Left lobe of liver (tissue), 2 donors: ENCODE measurements around the gene HMGCL. TPM values are rescaled to one million over a fixed set of nuclear protein-coding genes. Genes with fewer than 3 reads are reported as not detected.

Experiments
- ATAC-seq: fragments of 200-7000 bp; cut with Tn5 transposase; one replicate; pipeline ENCODE4 v1.9.1; 2020; ENCODE audit warnings: mild to moderate bottlenecking, moderate library complexity
- DNase-seq: peaks from one replicate; pipeline ENCODE4 v3.0.0-alpha.2; 2020; ENCODE audit warnings: low spot score
- total RNA-seq: library from RNA; stranded (reverse); gene quantifications from one replicate; pipeline ENCODE4 v1.2.1, GENCODE V29; 2021
- donor health status: DM: no; HTN: no; CAD: no; lungs with moderate emphysema.
- donor health status: DM: no; HTN: yes; CAD: no.

The HMGCL gene
- total RNA-seq, 1 donor from 2014 or later: 170 TPM

DNA sequence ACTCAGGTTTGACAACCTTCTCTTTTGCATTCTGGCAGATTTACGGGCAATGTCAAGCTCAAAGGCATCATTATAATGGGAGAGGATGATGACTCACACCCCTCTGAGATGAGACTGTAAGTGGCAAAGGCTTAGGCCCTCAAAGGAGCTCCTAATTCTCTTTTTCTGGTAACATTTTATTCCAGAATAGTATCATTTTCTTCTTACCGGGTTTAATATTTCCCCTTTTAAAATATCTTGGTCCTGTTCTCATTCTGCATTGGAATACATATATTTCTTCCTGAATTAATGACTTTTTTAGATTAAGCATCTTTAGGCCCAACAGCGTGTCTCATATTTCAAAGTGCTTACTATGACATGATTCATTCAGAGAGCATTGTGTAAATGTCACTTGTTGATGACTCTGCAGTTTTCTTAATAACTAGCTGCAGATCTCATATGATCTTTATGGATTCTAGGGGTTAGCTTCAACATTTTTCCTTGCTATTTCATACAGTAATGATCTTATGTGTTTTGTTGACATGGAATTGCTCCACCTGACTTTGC lies 45.3 kb downstream of the HMGCL start:
- no peak for ATAC-seq

DNA sequence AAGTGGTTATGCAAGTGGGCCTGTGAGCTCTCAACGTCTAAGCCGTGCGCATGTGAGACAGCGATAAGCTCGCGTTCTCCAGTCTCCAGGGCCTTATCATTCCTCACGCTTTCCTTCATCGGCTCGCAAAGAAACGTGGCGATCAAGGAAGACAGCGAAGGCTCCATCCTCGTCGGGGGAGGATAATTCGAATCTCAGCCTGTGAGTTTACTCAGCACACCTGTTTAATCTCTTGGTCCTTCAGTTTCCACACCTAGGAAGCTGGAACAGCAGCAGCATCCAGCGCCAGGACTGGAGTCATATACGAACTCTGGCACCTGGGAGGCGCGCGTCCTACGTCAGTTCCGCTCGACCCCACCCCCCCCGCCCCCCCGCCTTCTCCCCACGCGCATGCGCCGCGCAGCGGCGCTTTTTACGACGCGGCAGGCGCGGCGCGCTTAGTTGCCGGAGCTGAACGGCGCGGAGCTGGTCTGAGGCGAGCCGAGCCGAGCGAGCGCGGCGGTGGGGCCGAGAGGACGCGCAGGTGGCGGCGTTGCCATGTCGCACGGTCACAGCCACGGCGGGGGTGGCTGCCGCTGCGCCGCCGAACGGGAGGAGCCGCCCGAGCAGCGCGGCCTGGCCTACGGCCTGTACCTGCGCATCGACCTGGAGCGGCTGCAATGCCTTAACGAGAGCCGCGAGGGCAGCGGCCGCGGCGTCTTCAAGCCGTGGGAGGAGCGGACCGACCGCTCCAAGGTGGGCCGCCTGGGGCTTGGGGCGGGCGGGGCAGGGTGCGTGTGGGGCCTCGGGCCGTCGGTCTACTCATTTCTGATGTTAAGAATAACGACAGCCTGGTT lies 47.0 kb downstream of the HMGCL start, which contains the start of gene PITHD1:
TSS of gene PITHD1 (plus strand) at position 440 of the 836 bp plus-strand sequence. CDS start at position 538, 98 bp downstream.
- ATAC-seq: peak; percentile 83
- DNase-seq: peak; percentile 86

More for the DNA sequence above, 45.3 kb downstream of the HMGCL start:
- DNase-seq: no peak

DNA sequence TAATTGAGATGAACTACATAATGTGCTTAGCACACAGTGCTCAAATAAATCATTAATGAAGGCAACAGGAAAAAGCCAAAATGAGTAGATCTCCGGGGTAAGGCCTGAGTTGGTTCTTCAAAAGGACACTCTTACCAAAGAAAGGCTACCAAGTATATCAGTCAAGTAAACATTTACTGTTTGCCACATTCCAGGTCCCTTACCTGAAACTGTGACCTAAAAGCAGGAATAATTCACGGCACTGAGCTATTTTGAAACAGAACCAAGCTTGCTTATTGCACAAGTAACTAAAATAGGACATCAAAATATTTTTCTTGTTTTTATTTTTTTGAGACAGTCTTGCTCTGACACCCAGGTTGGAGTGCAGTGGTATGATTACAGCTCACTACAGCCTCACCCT lies 49.0 kb downstream of the HMGCL start:
- DNase-seq (no peak), ATAC-seq (peak; percentile 46)

DNA sequence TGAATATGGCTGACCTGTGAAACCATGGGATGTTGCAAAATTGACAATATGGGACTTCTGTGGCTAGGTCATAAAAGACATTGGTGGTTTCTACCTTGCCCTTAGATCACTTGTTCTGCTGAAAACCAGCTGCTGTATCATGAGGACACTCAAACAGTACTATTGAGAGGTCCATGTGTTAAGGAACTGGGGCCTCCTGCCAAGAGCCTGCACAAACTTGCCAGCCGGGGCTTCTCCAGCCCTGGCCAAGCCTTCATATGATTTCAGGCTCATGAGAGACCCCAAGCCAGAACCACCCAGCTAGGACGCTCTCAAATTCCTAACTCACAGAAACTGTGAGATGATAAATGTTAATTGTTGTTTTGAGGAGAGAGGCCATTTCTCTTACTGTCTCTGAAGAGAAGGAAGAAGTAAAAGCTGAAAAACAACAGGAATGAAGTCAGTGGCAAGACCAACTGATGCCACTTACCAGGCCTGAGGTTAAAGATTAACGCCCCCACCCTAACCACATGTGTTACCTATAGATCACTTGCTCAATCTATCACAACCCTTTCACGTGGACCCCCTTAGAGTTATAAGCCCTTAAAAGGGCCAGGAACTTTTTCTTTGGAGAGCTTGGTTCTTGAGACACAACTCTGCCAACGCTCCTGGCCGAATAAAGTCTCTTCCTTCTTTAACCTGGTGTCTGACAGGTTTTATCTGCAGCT lies 50.9 kb downstream of the HMGCL start:
- ATAC-seq: no peak
- no peak for DNase-seq

DNA sequence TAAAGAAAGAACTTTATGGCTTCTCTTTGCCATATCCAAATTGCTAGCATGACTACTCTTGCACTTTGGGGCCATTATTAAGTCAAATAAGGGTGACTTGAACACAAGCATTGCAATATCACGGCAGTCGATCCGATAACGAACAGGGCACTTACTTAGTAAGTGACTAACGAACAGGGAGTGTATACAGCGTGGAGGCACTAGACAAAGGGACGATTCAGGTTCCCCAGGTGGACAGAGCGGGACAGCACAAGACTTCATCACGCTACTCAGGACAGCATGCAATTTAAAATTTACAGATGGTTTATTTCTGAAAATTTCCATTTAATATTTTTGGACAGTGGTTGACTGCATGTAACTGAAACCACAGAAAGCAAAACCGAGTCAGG lies 52.4 kb downstream of the HMGCL start:
- ATAC-seq (no peak), DNase-seq (no peak)

DNA sequence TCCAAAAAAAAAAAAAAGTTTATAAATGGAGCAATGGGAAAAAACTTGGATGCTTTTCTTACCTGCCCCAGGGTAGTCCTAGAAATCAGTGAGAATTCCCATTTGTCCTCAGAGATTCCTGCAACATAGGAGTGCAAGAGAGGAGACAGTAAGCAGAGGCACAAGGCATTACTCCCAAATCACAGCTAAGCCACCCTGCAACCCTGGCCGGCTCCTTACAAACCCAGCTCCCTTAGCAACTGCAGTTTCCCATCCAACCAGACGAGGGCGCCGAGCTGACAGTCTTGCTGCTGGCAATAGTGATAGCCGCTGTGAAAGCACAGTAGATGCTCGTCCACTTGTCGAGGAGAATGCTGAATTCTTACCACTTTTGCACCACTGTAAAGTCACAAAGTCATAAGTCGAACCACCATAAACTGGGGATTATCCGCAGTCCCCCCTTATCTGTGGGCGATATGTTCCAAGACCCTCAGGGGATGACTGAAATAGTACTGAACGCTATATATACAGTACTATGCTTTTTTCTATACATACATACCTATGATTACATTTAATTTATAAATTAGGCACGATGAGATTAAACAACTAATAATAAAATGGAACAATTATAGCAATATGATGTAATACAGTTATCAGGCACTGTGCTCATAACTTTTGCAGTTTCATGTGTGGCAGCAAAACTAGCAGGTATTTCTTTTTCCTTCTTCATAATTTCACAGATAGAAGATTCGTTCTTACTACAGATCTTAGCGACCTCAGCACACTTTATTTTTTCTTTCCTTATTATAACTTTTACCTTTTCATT lies 53.0 kb downstream of the HMGCL start:
- ATAC-seq: peak; percentile 85
- peak; percentile 85 for DNase-seq

DNA sequence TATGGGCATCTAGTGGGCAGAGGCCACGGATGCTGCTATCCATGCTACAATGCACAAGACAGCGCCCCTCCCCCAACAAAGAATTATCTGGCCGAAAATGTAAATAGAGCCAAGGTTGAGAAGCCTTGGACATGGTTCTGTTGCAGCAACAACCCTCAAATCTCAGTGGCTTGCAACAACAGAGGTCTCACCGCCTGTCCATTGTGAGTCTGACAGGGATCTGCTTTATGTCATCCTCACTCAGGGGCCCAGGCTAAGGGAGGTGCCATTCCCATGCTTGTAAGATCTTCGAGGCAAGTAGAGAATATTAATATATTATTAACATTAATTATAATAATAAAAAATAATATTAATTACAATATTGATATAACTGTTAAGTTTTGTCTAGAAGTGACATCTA lies 56.5 kb downstream of the HMGCL start:
- no peak for ATAC-seq
- DNase-seq: no peak

DNA sequence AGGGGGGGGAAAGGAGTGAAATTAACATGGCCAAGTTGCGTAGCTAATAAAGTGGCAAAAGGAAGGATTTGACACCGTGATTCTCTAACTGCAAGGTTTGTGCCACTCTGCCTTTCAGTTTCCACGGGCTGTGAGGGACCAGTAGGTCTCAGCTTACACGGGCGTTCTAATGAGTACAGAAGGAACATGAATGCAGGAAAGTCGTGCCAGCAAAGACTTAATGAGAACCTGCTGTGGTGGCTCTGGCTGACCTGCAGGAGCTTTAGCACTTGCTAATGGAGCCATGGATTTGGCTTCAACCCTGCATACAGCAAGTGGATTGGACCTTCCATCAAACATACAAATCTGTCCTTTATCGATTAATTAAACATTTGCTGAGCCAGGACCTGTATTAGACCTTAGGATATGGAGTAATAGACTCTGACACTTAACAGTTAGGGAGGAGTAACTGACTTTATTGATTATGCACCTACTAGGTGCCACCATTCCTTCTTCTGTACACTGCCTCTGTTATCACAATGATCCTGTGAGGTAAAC lies 62.1 kb downstream of the HMGCL start:
- ATAC-seq: peak; percentile 75
- no peak for DNase-seq

DNA sequence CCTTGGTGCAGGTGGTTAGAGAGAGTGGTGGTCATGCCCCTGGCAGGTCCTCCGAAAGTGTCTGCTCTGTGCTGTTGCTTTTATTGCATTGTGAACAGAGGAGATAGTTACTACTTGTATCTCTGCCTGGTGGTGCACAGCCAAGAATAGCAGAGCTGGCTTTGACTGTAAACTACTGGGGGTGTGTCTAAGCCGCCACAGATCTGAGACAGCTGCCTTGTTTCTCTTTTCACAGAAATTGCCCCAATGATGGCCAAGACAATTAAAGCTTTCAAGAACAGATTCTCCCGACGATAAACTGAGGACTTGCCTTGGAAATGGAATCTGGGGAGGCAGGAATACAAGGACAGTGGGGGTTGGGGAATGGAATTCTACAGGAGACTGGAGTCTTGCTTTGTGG lies 66.0 kb downstream of the HMGCL start:
- DNase-seq: peak; percentile 26
- ATAC-seq: no peak

DNA sequence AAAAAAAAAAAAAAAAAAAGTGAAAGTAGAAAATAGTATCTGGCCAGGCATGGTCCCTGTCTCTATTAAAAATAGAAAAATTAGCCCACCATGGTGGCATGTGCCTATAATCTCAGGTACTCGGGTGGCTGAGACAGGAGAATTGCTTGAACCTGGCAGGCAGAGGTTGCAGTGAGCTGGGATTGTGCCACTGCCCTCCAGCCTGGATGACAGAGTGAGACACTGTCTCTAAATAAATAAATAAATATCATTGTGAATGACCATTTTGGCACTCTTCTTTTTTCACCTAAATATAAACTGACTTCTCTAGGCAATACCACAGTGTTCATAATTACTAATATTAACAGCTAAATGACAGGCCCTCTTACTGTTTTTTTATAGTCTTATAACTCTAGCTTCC lies 67.4 kb downstream of the HMGCL start:
- no peak for ATAC-seq

DNA sequence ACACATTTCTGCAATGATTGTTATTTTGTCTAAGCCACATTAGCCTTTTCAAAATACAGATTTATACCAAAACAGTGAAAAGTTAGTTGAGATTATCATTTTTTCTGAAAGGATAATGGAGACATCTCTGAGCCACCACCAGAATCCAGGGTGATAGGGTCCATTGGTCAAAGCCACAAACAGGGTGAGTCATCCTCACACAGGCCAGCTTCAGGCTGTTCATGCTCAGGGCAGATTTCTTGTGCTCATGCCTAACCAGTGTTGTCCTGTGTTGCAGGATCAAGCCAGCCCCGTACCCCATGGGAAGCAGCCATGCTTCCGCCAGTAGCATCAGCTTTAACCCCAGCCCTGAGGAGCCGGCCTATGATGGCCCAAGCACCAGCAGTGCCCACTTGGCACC lies 68.6 kb downstream of the HMGCL start:
- DNase-seq: no peak
- ATAC-seq: no peak

More for the DNA sequence above, 67.4 kb downstream of the HMGCL start:
- no peak for DNase-seq

DNA sequence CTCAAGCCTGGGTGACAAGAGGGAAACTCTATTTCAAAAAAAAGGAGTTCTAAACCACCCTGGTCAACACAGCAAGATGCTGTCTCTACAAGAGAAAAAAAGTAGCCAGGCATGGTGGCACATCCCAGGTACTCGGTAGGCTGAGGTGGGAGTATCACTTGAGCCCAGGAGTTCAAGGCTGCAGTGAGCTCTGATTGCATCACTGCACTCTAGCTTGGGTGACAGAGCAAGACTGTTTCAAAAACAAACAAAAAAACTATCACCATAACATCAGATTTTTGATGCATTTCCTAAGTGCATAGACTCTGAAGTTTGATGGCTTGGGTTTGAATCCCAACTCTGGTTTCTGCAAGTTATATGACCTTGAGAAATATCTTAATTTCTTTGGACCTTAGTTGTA lies 72.3 kb downstream of the HMGCL start:
- no peak for DNase-seq
- ATAC-seq: no peak

Other genes with a start within 250 kb of the HMGCL start
- gene RPL11, start 133.6 kb downstream of the HMGCL start, total RNA-seq: 306 TPM
- 35.2 TPM for gene ELOA, start 82.0 kb downstream of the HMGCL start, total RNA-seq
- 32.9 TPM for gene PITHD1, start 47.0 kb downstream of the HMGCL start, total RNA-seq
- gene LYPLA2, start 34.3 kb downstream of the HMGCL start, total RNA-seq: 32.5 TPM
- 43.1 TPM for gene GALE, start 24.7 kb downstream of the HMGCL start, total RNA-seq
- gene FUCA1, start 42.9 kb upstream of the HMGCL start, total RNA-seq: 39.0 TPM
- not detected for gene CNR2, start 87.9 kb upstream of the HMGCL start, total RNA-seq
- gene PNRC2, start 134.4 kb upstream of the HMGCL start, total RNA-seq: 32.1 TPM
- gene SRSF10, start 154.9 kb upstream of the HMGCL start, total RNA-seq: 31.1 TPM